H9 (cell line): ENCODE measurements around the gene WSCD2. TPM values are rescaled to one million over a fixed set of nuclear protein-coding genes. Genes with fewer than 3 reads are reported as not detected.

Experiments
- DNase-seq: peaks from one replicate; pipeline ENCODE4 v3.0.0-alpha.2; 2017
- H2AFZ ChIP-seq: one replicate; pipeline ENCODE4 v1.6.1; 2013; ENCODE audit warnings: mild to moderate bottlenecking, low read length, control low read depth, moderate library complexity
- H2AK5ac ChIP-seq: 2 replicates; pipeline ENCODE4 v1.6.1; 2013; ENCODE audit warnings: low read length, control low read depth, mixed read lengths; ENCODE audit not compliant: insufficient read length
- H2BK120ac ChIP-seq: one replicate; pipeline ENCODE4 v1.6.1; 2013; ENCODE audit warnings: low read depth, mild to moderate bottlenecking, low read length, control low read depth, inconsistent platforms; ENCODE audit not compliant: poor library complexity, severe bottlenecking
- H2BK12ac ChIP-seq: 2 replicates; pipeline ENCODE4 v1.6.1; 2013; ENCODE audit warnings: low read length, control low read depth, mixed read lengths, low read depth; ENCODE audit not compliant: insufficient read length
- H2BK15ac ChIP-seq: 2 replicates; pipeline ENCODE4 v1.6.1; 2013; ENCODE audit warnings: low read depth, low read length, control low read depth
- H2BK20ac ChIP-seq: one replicate; pipeline ENCODE4 v1.6.1; 2013; ENCODE audit warnings: low read depth, mild to moderate bottlenecking, low read length, control low read depth, inconsistent platforms; ENCODE audit not compliant: poor library complexity, severe bottlenecking
- H2BK5ac ChIP-seq: 2 replicates; pipeline ENCODE4 v1.6.1; 2013; ENCODE audit warnings: low read length, control low read depth, mixed read lengths; ENCODE audit not compliant: insufficient read length
- H3K14ac ChIP-seq: 2 replicates; pipeline ENCODE4 v1.6.1; 2013; ENCODE audit warnings: low read length, control low read depth; ENCODE audit not compliant: insufficient read depth
- H3K18ac ChIP-seq: 2 replicates; pipeline ENCODE4 v1.6.1; 2013; ENCODE audit warnings: low read depth, mild to moderate bottlenecking, mixed read lengths, low read length, control low read depth; ENCODE audit not compliant: insufficient read length
- H3K23ac ChIP-seq: 2 replicates; pipeline ENCODE4 v1.6.1; 2013; ENCODE audit warnings: low read length, control low read depth, mixed read lengths, low read depth; ENCODE audit not compliant: insufficient read length
- H3K23me2 ChIP-seq: 2 replicates; pipeline ENCODE4 v1.6.1; 2013; ENCODE audit warnings: low read depth, mild to moderate bottlenecking, mixed read lengths, low read length, control low read depth; ENCODE audit not compliant: insufficient read length, poor library complexity, severe bottlenecking
- H3K27ac ChIP-seq: 2 replicates; pipeline ENCODE4 v1.5.1; 2013; ENCODE audit warnings: low read length, control low read depth, mixed read lengths, low read depth; ENCODE audit not compliant: insufficient read length
- H3K27me3 ChIP-seq: 2 replicates; pipeline ENCODE4 v1.6.1; 2013; ENCODE audit warnings: low read length, control low read depth, inconsistent platforms; ENCODE audit not compliant: insufficient read depth
- H3K4ac ChIP-seq: 2 replicates; pipeline ENCODE4 v1.6.1; 2013; ENCODE audit warnings: low read depth, mild to moderate bottlenecking, control low read depth, inconsistent platforms, low read length, moderate library complexity
- H3K4me1 ChIP-seq: 2 replicates; pipeline ENCODE4 v1.6.1; 2013; ENCODE audit warnings: low read length, control low read depth, inconsistent platforms; ENCODE audit not compliant: insufficient read depth
- H3K4me2 ChIP-seq: 2 replicates; pipeline ENCODE4 v1.6.1; 2013; ENCODE audit warnings: low read length, control low read depth, mixed read lengths; ENCODE audit not compliant: insufficient read length, insufficient read depth
- H3K56ac ChIP-seq: 2 replicates; pipeline ENCODE4 v1.6.1; 2013; ENCODE audit warnings: low read depth, mild to moderate bottlenecking, mixed read lengths, low read length, control low read depth; ENCODE audit not compliant: insufficient read length
- H3K79me1 ChIP-seq: 2 replicates; pipeline ENCODE4 v1.6.1; 2013; ENCODE audit warnings: low read depth, mild to moderate bottlenecking, moderate library complexity, low read length, control low read depth, inconsistent platforms; ENCODE audit not compliant: insufficient read depth, poor library complexity, severe bottlenecking
- H3K79me2 ChIP-seq: 2 replicates; pipeline ENCODE4 v1.6.1; 2013; ENCODE audit warnings: low read length, control low read depth, inconsistent platforms; ENCODE audit not compliant: insufficient read depth
- H3K9ac ChIP-seq: 2 replicates; pipeline ENCODE4 v1.6.1; 2013; ENCODE audit warnings: low read length, control low read depth, mixed read lengths; ENCODE audit not compliant: insufficient read length; ENCODE audit errors: extremely low read depth
- H3K9me3 ChIP-seq: one replicate; pipeline ENCODE4 v1.6.1; 2013; ENCODE audit warnings: low read depth, low read length, inconsistent platforms; ENCODE audit not compliant: control insufficient read depth
- H3T11ph ChIP-seq: one replicate; pipeline ENCODE4 v1.6.1; 2013; ENCODE audit warnings: mild to moderate bottlenecking, low read length, control low read depth, inconsistent platforms
- H4K20me1 ChIP-seq: one replicate; pipeline ENCODE4 v1.6.1; 2013; ENCODE audit not compliant: control insufficient read depth, insufficient read length, insufficient read depth
- H4K5ac ChIP-seq: 2 replicates; pipeline ENCODE4 v1.6.1; 2013; ENCODE audit warnings: low read depth, mild to moderate bottlenecking, mixed read lengths, low read length, control low read depth; ENCODE audit not compliant: insufficient read length
- H4K8ac ChIP-seq: replicated peaks from 2 replicates; pipeline ENCODE4 v1.6.1; 2013; ENCODE audit warnings: low read length, control low read depth, mixed read lengths, low read depth; ENCODE audit not compliant: insufficient read length
- H4K91ac ChIP-seq: 2 replicates; pipeline ENCODE4 v1.6.1; 2013; ENCODE audit warnings: low read depth, mild to moderate bottlenecking, moderate library complexity, mixed read lengths, low read length, control low read depth; ENCODE audit not compliant: insufficient read length
- H3K27ac Mint-ChIP-seq, 3 experiments: 2 replicates in 2 of 3; 3 replicates in 1 of 3; pipeline ENCODE4 v1.8.0; 2020 to 2021; ENCODE audit warnings: mixed read lengths in 3 of 3, mild to moderate bottlenecking in 1 of 3, moderate library complexity in 1 of 3
- H3K27me3 Mint-ChIP-seq: 2 replicates; pipeline ENCODE4 v1.8.0; 2021; ENCODE audit warnings: low read depth, mild to moderate bottlenecking, moderate library complexity, mixed read lengths
- H3K36me3 Mint-ChIP-seq, 3 experiments: 2 replicates in 2 of 3; 3 replicates in 1 of 3; pipeline ENCODE4 v1.8.0; 2020 to 2021; ENCODE audit warnings: low read depth in 3 of 3, mixed read lengths in 3 of 3; ENCODE audit not compliant: insufficient read depth in 1 of 3
- H3K4me1 Mint-ChIP-seq, 2 experiments: 2 replicates each; pipeline ENCODE4 v1.8.0; 2020; ENCODE audit warnings: mixed read lengths in 2 of 2
- H3K4me3 Mint-ChIP-seq, 2 experiments: 2 replicates in 1 of 2; 3 replicates in 1 of 2; pipeline ENCODE4 v1.8.0; 2020 to 2021; ENCODE audit warnings: mild to moderate bottlenecking in 2 of 2, mixed read lengths in 2 of 2, moderate library complexity in 1 of 2
- H3K9me3 Mint-ChIP-seq, 2 experiments: 2 replicates in 1 of 2; 3 replicates in 1 of 2; pipeline ENCODE4 v1.8.0; 2020; ENCODE audit warnings: mild to moderate bottlenecking in 2 of 2, mixed read lengths in 2 of 2, moderate library complexity in 1 of 2
- WGBS: extraction: QIAGEN DNeasy Blood & Tissue Kit; methylation state at CpG from one replicate; pipeline ENCODE4 v1.1.7; 2013; ENCODE audit warnings: missing lambda C conversion rate, low lambda C conversion rate, mixed read lengths; ENCODE audit not compliant: insufficient read length; ENCODE audit errors: extremely low coverage; 5-methylcytosine and 5-hydroxymethylcytosine counted together
- total RNA-seq: library from RNA; stranded (reverse); gene quantifications from 2 replicates; pipeline ENCODE4 v1.2.1, GENCODE V29; 2021
- TF ChIP-seq, protein P1 (sequence below): fragments of 200-600 bp; sonication (generic); conservative IDR thresholded peaks from 3 replicates; pipeline ENCODE4 v1.8.0; 2021; ENCODE audit warnings: antibody characterized with exemption, mild to moderate bottlenecking

WSCD2 gene
- total RNA-seq, 1 experiment from 2014 or later: 0.92 TPM

DNA sequence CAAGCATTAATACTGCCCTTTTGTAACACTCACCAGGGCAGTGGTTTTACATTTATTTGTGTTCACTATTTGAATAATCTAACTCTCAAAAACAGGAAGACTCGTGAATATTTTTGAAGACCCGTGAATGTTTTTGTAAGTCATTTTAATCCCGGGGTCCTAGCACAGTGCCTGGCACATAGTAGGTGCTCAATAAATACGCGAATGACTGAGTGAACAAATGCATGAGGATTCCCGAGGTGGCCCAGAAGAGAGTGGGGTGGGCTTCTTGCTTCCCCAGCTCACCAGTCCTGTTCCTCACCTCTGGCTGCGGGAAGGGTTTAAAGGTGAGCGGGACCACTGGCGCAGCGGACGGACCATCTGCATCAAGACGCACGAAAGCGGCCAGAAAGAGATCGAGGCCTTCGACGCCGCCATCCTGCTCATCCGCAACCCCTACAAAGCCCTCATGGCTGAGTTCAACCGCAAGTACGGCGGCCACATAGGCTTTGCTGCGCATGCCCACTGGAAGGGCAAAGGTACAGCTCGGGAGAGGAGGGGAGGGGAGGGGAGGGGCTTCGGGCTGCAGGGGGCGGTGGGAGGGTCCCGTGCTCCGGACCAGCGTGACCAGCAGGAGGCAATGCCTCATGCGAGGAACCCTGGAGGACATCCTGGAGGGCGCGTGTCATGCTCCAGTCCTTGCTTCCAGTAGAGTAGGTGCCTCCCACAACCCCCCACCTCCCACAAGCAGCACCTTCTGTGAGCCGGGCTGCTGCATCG is 111.1 kb downstream of the WSCD2 start:
- no peak overlapping the region for H2AK5ac ChIP-seq
- peaks cover 0 to 13% (median 8%) of the 10 kb centered on the region in 3 experiments; a peak in 3 of 7 replicates for H3K36me3 Mint-ChIP-seq
- no peak overlapping the region for H2BK120ac ChIP-seq
- WGBS: no CpG with 5 or more reads among the region's 34 CpGs
- H3K14ac ChIP-seq: no peak overlapping the region
- H3K4me3 Mint-ChIP-seq: peak overlapping the region in 1 of 2 experiments; percentile 21; a peak in 1 of 5 replicates
- H3K4ac ChIP-seq: no peak overlapping the region
- H3K79me2 ChIP-seq: no peaks in the 10 kb centered on the region
- no peaks in the 10 kb centered on the region for H3K4me1 ChIP-seq
- H3K27ac ChIP-seq: no peak overlapping the region
- H4K5ac ChIP-seq: no peak overlapping the region
- peaks cover 24 to 26% of the 10 kb centered on the region in 2 experiments for H3K4me1 Mint-ChIP-seq
- H3K9me3 Mint-ChIP-seq: peaks cover 11 to 12% of the 10 kb centered on the region in 2 experiments; a peak in 4 of 5 replicates
- H3K9ac ChIP-seq: no peak overlapping the region
- no peak overlapping the region for H2AFZ ChIP-seq
- H3K27me3 Mint-ChIP-seq: no peaks in the 10 kb centered on the region; the same call in 1 of the 2 replicates
- H3T11ph ChIP-seq: no peak overlapping the region
- H3K23ac ChIP-seq: no peak overlapping the region
- no peak overlapping the region for H2BK5ac ChIP-seq
- H2BK20ac ChIP-seq: no peak overlapping the region
- H4K20me1 ChIP-seq: no peaks in the 10 kb centered on the region
- H3K23me2 ChIP-seq: no peaks in the 10 kb centered on the region
- peak; percentile 87 for DNase-seq
- H3K56ac ChIP-seq: no peak overlapping the region
- H3K9me3 ChIP-seq: no peaks in the 10 kb centered on the region
- H3K18ac ChIP-seq: no peak overlapping the region
- H2BK12ac ChIP-seq: no peak overlapping the region
- H3K79me1 ChIP-seq: no peaks in the 10 kb centered on the region
- no peak overlapping the region for H4K91ac ChIP-seq
- H3K27me3 ChIP-seq: no peaks in the 10 kb centered on the region; the same call in 1 of the 2 replicates
- TF ChIP-seq, protein P1, sequence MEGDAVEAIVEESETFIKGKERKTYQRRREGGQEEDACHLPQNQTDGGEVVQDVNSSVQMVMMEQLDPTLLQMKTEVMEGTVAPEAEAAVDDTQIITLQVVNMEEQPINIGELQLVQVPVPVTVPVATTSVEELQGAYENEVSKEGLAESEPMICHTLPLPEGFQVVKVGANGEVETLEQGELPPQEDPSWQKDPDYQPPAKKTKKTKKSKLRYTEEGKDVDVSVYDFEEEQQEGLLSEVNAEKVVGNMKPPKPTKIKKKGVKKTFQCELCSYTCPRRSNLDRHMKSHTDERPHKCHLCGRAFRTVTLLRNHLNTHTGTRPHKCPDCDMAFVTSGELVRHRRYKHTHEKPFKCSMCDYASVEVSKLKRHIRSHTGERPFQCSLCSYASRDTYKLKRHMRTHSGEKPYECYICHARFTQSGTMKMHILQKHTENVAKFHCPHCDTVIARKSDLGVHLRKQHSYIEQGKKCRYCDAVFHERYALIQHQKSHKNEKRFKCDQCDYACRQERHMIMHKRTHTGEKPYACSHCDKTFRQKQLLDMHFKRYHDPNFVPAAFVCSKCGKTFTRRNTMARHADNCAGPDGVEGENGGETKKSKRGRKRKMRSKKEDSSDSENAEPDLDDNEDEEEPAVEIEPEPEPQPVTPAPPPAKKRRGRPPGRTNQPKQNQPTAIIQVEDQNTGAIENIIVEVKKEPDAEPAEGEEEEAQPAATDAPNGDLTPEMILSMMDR: peak; percentile 41; the same call in 2 of the 3 replicates
- H4K8ac ChIP-seq: no peak overlapping the region
- no peak overlapping the region for H2BK15ac ChIP-seq
- no peak overlapping the region for H3K4me2 ChIP-seq
- H3K27ac Mint-ChIP-seq: no peak overlapping the region
